HepG2 (cell line): ENCODE data around the gene ARHGEF37. TPM values are rescaled to one million over a fixed set of nuclear protein-coding genes. Genes with fewer than 3 reads are reported as not detected.

ENCODE experiments used
- AGO1 ChIP-seq: fragments of 200-400 bp; formaldehyde crosslinking; IDR thresholded peaks from 2 replicates; pipeline ENCODE4 v1.6.1; 2017; ENCODE audit warnings: mild to moderate bottlenecking, low read depth, low read length, moderate library complexity; ENCODE audit not compliant: poor library complexity, severe bottlenecking
- AHDC1 ChIP-seq: sonication (generic); formaldehyde crosslinking; IDR thresholded peaks from 2 replicates; pipeline ENCODE4 v1.5.1; 2020; ENCODE audit warnings: mild to moderate bottlenecking, missing genetic modification reagents, borderline replicate concordance
- HCFC1 ChIP-seq: fragments of 150-350 bp; IDR thresholded peaks from 2 replicates; pipeline ENCODE4 v1.6.1; 2014; ENCODE audit warnings: low read depth, low read length
- ONECUT2 ChIP-seq: sonication (generic); formaldehyde crosslinking; IDR thresholded peaks from 2 replicates; pipeline ENCODE4 v1.4.0; 2020; ENCODE audit warnings: missing genetic modification reagents
- ZNF432 ChIP-seq: sonication (generic); formaldehyde crosslinking; IDR thresholded peaks from 2 replicates; pipeline ENCODE4 v1.5.0; 2020; ENCODE audit warnings: missing genetic modification reagents, mild to moderate bottlenecking, borderline replicate concordance
- polyA plus RNA-seq, 8 experiments: library from polyadenylated mRNA; depleted of rRNA in 3 of 8; stranded (reverse) in 7 of 8; unstranded in 1 of 8; fragments of >200 nt; fragmentation: Illumina TruSeq in 4 of 8; extraction: Trizol in 4 of 8; gene quantifications; 2 replicates each; pipeline versions ENCODE4 v1.2.1 to v1.2.3, GENCODE V29; 2011 to 2016; ENCODE audit warnings: low read depth in 4 of 8, missing spikeins in 1 of 8, mixed read lengths in 1 of 8; ENCODE audit not compliant: insufficient read depth in 1 of 8
- total RNA-seq, 5 experiments: library from RNA; depleted of rRNA; stranded (reverse); fragments of >200 nt; fragmentation: Illumina TruSeq; extraction: Trizol; gene quantifications; 2 replicates each; pipeline ENCODE4 v1.2.3, GENCODE V29; 2016; ENCODE audit warnings: low read depth in 1 of 5
- TF ChIP-seq, protein P1 (sequence below): sonication (generic); formaldehyde crosslinking; IDR thresholded peaks from 2 replicates; pipeline ENCODE4 v1.5.0; 2020; ENCODE audit warnings: mild to moderate bottlenecking, missing genetic modification reagents, borderline replicate concordance
- TF ChIP-seq, protein P2 (sequence below): IDR thresholded peaks from 2 replicates; pipeline ENCODE4 v1.6.1; 2016; ENCODE audit warnings: mild to moderate bottlenecking

ARHGEF37 gene
- total and polyA plus RNA-seq, 2 of the 13 experiments (the other 11 are each of a cell fraction or from before 2014, with no cell fraction given) = 0.18 to 0.27 TPM

DNA sequence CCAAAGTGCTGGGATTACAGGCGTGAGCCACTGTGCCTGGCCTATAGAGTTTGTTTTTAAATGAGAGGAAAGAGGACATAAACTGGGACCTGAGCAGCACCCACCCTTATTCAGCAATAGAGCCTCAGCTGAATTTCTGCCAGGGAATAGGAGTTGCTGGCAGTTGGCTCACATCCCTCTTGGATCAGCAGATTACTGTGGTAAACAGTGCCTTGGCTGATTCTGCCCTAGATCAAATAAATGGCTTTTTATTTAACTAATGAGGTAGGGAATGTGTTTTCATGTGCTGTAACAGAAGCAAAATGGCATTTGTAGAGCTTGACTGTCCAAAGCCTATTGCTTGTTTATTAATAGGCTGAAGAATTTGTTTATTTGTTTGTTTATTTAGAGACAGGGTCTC is 2.1 kb downstream of the ARHGEF37 start (continued):
- TF ChIP-seq AHDC1 (CRISPR knock-in tag) = no peak
- TF ChIP-seq, protein P1, sequence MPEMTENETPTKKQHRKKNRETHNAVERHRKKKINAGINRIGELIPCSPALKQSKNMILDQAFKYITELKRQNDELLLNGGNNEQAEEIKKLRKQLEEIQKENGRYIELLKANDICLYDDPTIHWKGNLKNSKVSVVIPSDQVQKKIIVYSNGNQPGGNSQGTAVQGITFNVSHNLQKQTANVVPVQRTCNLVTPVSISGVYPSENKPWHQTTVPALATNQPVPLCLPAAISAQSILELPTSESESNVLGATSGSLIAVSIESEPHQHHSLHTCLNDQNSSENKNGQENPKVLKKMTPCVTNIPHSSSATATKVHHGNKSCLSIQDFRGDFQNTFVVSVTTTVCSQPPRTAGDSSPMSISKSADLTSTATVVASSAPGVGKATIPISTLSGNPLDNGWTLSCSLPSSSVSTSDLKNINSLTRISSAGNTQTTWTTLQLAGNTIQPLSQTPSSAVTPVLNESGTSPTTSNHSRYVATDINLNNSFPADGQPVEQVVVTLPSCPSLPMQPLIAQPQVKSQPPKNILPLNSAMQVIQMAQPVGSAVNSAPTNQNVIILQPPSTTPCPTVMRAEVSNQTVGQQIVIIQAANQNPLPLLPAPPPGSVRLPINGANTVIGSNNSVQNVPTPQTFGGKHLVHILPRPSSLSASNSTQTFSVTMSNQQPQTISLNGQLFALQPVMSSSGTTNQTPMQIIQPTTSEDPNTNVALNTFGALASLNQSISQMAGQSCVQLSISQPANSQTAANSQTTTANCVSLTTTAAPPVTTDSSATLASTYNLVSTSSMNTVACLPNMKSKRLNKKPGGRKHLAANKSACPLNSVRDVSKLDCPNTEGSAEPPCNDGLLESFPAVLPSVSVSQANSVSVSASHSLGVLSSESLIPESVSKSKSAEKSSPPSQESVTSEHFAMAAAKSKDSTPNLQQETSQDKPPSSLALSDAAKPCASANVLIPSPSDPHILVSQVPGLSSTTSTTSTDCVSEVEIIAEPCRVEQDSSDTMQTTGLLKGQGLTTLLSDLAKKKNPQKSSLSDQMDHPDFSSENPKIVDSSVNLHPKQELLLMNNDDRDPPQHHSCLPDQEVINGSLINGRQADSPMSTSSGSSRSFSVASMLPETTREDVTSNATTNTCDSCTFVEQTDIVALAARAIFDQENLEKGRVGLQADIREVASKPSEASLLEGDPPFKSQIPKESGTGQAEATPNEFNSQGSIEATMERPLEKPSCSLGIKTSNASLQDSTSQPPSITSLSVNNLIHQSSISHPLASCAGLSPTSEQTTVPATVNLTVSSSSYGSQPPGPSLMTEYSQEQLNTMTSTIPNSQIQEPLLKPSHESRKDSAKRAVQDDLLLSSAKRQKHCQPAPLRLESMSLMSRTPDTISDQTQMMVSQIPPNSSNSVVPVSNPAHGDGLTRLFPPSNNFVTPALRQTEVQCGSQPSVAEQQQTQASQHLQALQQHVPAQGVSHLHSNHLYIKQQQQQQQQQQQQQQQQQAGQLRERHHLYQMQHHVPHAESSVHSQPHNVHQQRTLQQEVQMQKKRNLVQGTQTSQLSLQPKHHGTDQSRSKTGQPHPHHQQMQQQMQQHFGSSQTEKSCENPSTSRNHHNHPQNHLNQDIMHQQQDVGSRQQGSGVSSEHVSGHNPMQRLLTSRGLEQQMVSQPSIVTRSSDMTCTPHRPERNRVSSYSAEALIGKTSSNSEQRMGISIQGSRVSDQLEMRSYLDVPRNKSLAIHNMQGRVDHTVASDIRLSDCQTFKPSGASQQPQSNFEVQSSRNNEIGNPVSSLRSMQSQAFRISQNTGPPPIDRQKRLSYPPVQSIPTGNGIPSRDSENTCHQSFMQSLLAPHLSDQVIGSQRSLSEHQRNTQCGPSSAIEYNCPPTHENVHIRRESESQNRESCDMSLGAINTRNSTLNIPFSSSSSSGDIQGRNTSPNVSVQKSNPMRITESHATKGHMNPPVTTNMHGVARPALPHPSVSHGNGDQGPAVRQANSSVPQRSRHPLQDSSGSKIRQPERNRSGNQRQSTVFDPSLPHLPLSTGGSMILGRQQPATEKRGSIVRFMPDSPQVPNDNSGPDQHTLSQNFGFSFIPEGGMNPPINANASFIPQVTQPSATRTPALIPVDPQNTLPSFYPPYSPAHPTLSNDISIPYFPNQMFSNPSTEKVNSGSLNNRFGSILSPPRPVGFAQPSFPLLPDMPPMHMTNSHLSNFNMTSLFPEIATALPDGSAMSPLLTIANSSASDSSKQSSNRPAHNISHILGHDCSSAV = no peak
- TF ChIP-seq HCFC1 = no peak
- no peak for TF ChIP-seq ONECUT2 (CRISPR knock-in tag)
- no peak for TF ChIP-seq ZNF432 (CRISPR knock-in tag)
- TF ChIP-seq, protein P2, sequence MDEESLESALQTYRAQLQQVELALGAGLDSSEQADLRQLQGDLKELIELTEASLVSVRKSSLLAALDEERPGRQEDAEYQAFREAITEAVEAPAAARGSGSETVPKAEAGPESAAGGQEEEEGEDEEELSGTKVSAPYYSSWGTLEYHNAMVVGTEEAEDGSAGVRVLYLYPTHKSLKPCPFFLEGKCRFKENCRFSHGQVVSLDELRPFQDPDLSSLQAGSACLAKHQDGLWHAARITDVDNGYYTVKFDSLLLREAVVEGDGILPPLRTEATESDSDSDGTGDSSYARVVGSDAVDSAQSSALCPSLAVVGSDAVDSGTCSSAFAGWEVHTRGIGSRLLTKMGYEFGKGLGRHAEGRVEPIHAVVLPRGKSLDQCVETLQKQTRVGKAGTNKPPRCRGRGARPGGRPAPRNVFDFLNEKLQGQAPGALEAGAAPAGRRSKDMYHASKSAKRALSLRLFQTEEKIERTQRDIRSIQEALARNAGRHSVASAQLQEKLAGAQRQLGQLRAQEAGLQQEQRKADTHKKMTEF = no peak
- TF ChIP-seq AGO1 = no peak
